H7 (cell line): ENCODE measurements around the gene ARHGEF2. TPM values are rescaled to one million over a fixed set of nuclear protein-coding genes. Genes with fewer than 3 reads are reported as not detected.
"Not testable (repeated sequence)": the region's sequence is repeated elsewhere in the genome, so short reads cannot be mapped to it uniquely, and the experiment has no call there.

ENCODE experiments used
- DNase-seq: peaks from one replicate; pipeline ENCODE4 v3.0.0; 2012
- H3K27me3 ChIP-seq: 2 replicates; pipeline ENCODE4 v1.6.0; 2011; ENCODE audit warnings: mild to moderate bottlenecking, low read length; ENCODE audit not compliant: control insufficient read depth, insufficient read depth
- H3K36me3 ChIP-seq: replicated peaks from 2 replicates; pipeline ENCODE4 v1.5.1; 2011; ENCODE audit warnings: low read length; ENCODE audit not compliant: control insufficient read depth, insufficient read depth
- H3K4me3 ChIP-seq: 2 replicates; pipeline ENCODE4 v1.5.1; 2011; ENCODE audit warnings: low read depth, mild to moderate bottlenecking, control low read depth, low read length, moderate library complexity; ENCODE audit not compliant: insufficient read depth
- total RNA-seq: library from RNA; depleted of rRNA; stranded (reverse); fragments of >200 nt; shearing (Covaris generic); gene quantifications from 2 replicates; pipeline ENCODE4 v1.2.3, GENCODE V29; 2014

ARHGEF2 gene
- total RNA-seq, 1 experiment from 2014 or later, result 97.1 TPM

GRCh38 chr1:155932487-155932886 lies 45.9 kb downstream of the ARHGEF2 start:
- H3K27me3 ChIP-seq, result no peaks in the 10 kb centered on the region
- no peak for DNase-seq
- H3K4me3 ChIP-seq, result no peak overlapping the region
- H3K36me3 ChIP-seq, result peaks cover 32% of the 10 kb centered on the region

- H3K27me3 ChIP-seq, result no peaks in the 10 kb centered on the region
- H3K36me3 ChIP-seq, result peaks cover 35% of the 10 kb centered on the region
- DNase-seq, result no peak
- no peak overlapping the region for H3K4me3 ChIP-seq
These were observed 46.3 kb downstream of the ARHGEF2 start for GRCh38 chr1:155932081-155932480.

- DNase-seq, result no peak
- no peaks in the 10 kb centered on the region for H3K27me3 ChIP-seq
- H3K4me3 ChIP-seq, result no peak overlapping the region
- peaks cover 40% of the 10 kb centered on the region for H3K36me3 ChIP-seq
These were observed 46.9 kb downstream of the ARHGEF2 start for GRCh38 chr1:155931332-155932038.

- H3K4me3 ChIP-seq, H3K27me3 ChIP-seq, DNase-seq: not testable (repeated sequence)
- peaks cover 46% of the 10 kb centered on the region for H3K36me3 ChIP-seq
These were observed 47.6 kb downstream of the ARHGEF2 start for GRCh38 chr1:155930725-155931124.

GRCh38 chr1:155929057-155929456 lies 49.3 kb downstream of the ARHGEF2 start:
- Histone ChIP-seq H3K36me3 (peaks cover 53% of the 10 kb centered on the region), H3K4me3 (no peak overlapping the region), H3K27me3 (no peaks in the 10 kb centered on the region)
- no peak for DNase-seq

GRCh38 chr1:155925506-155925905 lies 52.8 kb downstream of the ARHGEF2 start:
- H3K4me3 ChIP-seq, result no peak overlapping the region
- DNase-seq, result no peak
- peaks cover 55% of the 10 kb centered on the region for H3K36me3 ChIP-seq

GRCh38 chr1:155920717-155921116 lies 57.6 kb downstream of the ARHGEF2 start:
- no peaks in the 10 kb centered on the region for H3K27me3 ChIP-seq
- peaks cover 46% of the 10 kb centered on the region for H3K36me3 ChIP-seq
- no peak overlapping the region for H3K4me3 ChIP-seq
- no peak for DNase-seq

More at GRCh38 chr1:155925506-155925905, 52.8 kb downstream of the ARHGEF2 start:
- H3K27me3 ChIP-seq, result no peaks in the 10 kb centered on the region

GRCh38 chr1:155919801-155920200 lies 58.5 kb downstream of the ARHGEF2 start:
- no peak overlapping the region for H3K4me3 ChIP-seq
- H3K27me3 ChIP-seq, result no peaks in the 10 kb centered on the region
- H3K36me3 ChIP-seq, result peaks cover 41% of the 10 kb centered on the region
- DNase-seq, result no peak

GRCh38 chr1:155918660-155919059 lies 59.7 kb downstream of the ARHGEF2 start:
- H3K4me3 ChIP-seq, result no peak overlapping the region
- no peak for DNase-seq
- H3K27me3 ChIP-seq, result no peaks in the 10 kb centered on the region
- peaks cover 43% of the 10 kb centered on the region for H3K36me3 ChIP-seq

GRCh38 chr1:155913969-155914757 lies 64.2 kb downstream of the ARHGEF2 start:
- Histone ChIP-seq H3K27me3 (no peaks in the 10 kb centered on the region), H3K4me3 (no peak overlapping the region), H3K36me3 (peaks cover 31% of the 10 kb centered on the region)
- DNase-seq, result no peak

- Histone ChIP-seq H3K27me3 (no peaks in the 10 kb centered on the region), H3K4me3 (no peak overlapping the region), H3K36me3 (peaks cover 23% of the 10 kb centered on the region)
- no peak for DNase-seq
These were observed 66.3 kb downstream of the ARHGEF2 start for GRCh38 chr1:155912056-155912536.

GRCh38 chr1:155911156-155912055 lies 66.9 kb downstream of the ARHGEF2 start, which contains the start of gene RIT1:
Gene RIT1, minus strand, starts transcription at chr1:155911349. Its CDS starts 588 bp downstream, at chr1:155910761.
- Histone ChIP-seq H3K4me3 (peak within 1 kb of the TSS; percentile 73), H3K27me3 (no peaks in the 10 kb centered on the region), H3K36me3 (peaks cover 20% of the 10 kb centered on the region)
- peak; percentile 96 for DNase-seq

GRCh38 chr1:155910621-155911121 lies 67.7 kb downstream of the ARHGEF2 start:
- peak; percentile 66 for DNase-seq
- peak overlapping the region; percentile 73 for H3K4me3 ChIP-seq
- peaks cover 17% of the 10 kb centered on the region for H3K36me3 ChIP-seq
- no peaks in the 10 kb centered on the region for H3K27me3 ChIP-seq

GRCh38 chr1:155909894-155910293 lies 68.5 kb downstream of the ARHGEF2 start:
- Histone ChIP-seq H3K27me3 (no peaks in the 10 kb centered on the region), H3K36me3 (peaks cover 19% of the 10 kb centered on the region), H3K4me3 (no peak overlapping the region)
- no peak for DNase-seq
